ENCODE data around the gene CFHR5.
"Not testable (repeated sequence)": the region's sequence is repeated elsewhere in the genome, so short reads cannot be mapped to it uniquely, and the experiment has no call there.

Gene CFHR5

GRCh38 chr1:196977278-196977677 is at the start of gene CFHR5:
Gene CFHR5 (plus strand): TSS chr1:196977556. CDS start chr1:196977665, 109 bp downstream.
- no peak for DNase-seq (ENCODE audit: low read depth in 2 of 2)

GRCh38 chr1:196932853-196933252 is 44.5 kb upstream of the CFHR5 start:
- not testable (repeated sequence) for DNase-seq (ENCODE audit: low read depth in 2 of 2)

GRCh38 chr1:196933531-196934189 is 43.7 kb upstream of the CFHR5 start:
- no peak for DNase-seq (ENCODE audit: low read depth in 2 of 2)

- DNase-seq (ENCODE audit: low read depth in 2 of 2): not testable (repeated sequence)
Measured at GRCh38 chr1:196941474-196941873, 35.9 kb upstream of the CFHR5 start.

- DNase-seq (ENCODE audit: low read depth in 2 of 2): not testable (repeated sequence)
Measured at GRCh38 chr1:196943568-196943967, 33.8 kb upstream of the CFHR5 start, which contains the start of gene CFHR2. Gene CFHR2 (plus strand): TSS chr1:196943738. CDS start chr1:196943881, 143 bp downstream.

GRCh38 chr1:196951711-196952394 is 25.5 kb upstream of the CFHR5 start:
- no peak for DNase-seq (ENCODE audit: low read depth in 2 of 2)

- DNase-seq (ENCODE audit: low read depth in 2 of 2): no peak
Measured at GRCh38 chr1:196954778-196955177, 22.6 kb upstream of the CFHR5 start.

GRCh38 chr1:196955926-196956325 is 21.4 kb upstream of the CFHR5 start:
- DNase-seq (ENCODE audit: low read depth in 2 of 2): no peak

GRCh38 chr1:196960854-196961253 is 16.5 kb upstream of the CFHR5 start:
- no peak for DNase-seq (ENCODE audit: low read depth in 2 of 2)

- DNase-seq (ENCODE audit: low read depth in 2 of 2): no peak
Measured at GRCh38 chr1:196970182-196970581, 7.2 kb upstream of the CFHR5 start.

GRCh38 chr1:196976278-196976677 is 1.1 kb upstream of the CFHR5 start:
- no peak for DNase-seq (ENCODE audit: low read depth in 2 of 2)

GRCh38 chr1:196980859-196981258 is 3.5 kb downstream of the CFHR5 start:
- DNase-seq (ENCODE audit: low read depth in 2 of 2): no peak

GRCh38 chr1:196982247-196982646 is 4.9 kb downstream of the CFHR5 start:
- not testable (repeated sequence) for DNase-seq (ENCODE audit: low read depth in 2 of 2)

GRCh38 chr1:196991919-196992651 is 14.7 kb downstream of the CFHR5 start:
- DNase-seq (ENCODE audit: low read depth in 2 of 2): not testable (repeated sequence)

- DNase-seq (ENCODE audit: low read depth in 2 of 2): no peak
Measured at GRCh38 chr1:196993916-196994315, 16.6 kb downstream of the CFHR5 start.

GRCh38 chr1:196997423-196997822 is 20.1 kb downstream of the CFHR5 start:
- DNase-seq (ENCODE audit: low read depth in 2 of 2): no peak

GRCh38 chr1:197001828-197002227 is 24.5 kb downstream of the CFHR5 start:
- no peak for DNase-seq (ENCODE audit: low read depth in 2 of 2)

- no peak for DNase-seq (ENCODE audit: low read depth in 2 of 2)
Measured at GRCh38 chr1:197003132-197003531, 25.8 kb downstream of the CFHR5 start.

GRCh38 chr1:197008861-197009260 is 31.5 kb downstream of the CFHR5 start:
- DNase-seq (ENCODE audit: low read depth in 2 of 2): no peak

GRCh38 chr1:197011614-197012013 is 34.3 kb downstream of the CFHR5 start:
- no peak for DNase-seq (ENCODE audit: low read depth in 2 of 2)

GRCh38 chr1:197013234-197013633 is 35.9 kb downstream of the CFHR5 start:
- DNase-seq (ENCODE audit: low read depth in 2 of 2): no peak

- DNase-seq (ENCODE audit: low read depth in 2 of 2): no peak
Measured at GRCh38 chr1:197016751-197017150, 39.4 kb downstream of the CFHR5 start.
